ENCODE results near the gene A1CF. TPM values are rescaled to one million over a fixed set of nuclear protein-coding genes. Genes with fewer than 3 reads are reported as not detected.

The A1CF gene
- total RNA-seq, 1 donor from 2014 or later = not detected

DNA sequence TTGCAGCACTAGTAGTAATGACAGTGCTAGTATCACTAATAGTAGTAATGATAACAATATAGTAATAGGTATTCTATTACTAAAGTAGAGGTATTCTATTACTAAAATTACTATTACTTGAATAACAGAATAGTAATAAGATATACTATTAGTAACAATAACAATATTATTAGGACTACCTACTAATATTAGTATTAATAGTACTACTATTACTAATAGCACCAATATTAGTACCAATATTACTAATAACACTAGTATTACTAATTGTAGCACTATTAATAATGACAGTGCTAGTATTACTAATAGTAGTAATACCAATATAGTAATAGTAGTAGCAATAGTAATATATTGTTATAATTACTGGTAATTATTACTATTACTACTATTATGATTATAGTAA lies 24.1 kb downstream of the A1CF start:
- no peak for DNase-seq (ENCODE audit: low spot score)
- TF ChIP-seq, protein P1, sequence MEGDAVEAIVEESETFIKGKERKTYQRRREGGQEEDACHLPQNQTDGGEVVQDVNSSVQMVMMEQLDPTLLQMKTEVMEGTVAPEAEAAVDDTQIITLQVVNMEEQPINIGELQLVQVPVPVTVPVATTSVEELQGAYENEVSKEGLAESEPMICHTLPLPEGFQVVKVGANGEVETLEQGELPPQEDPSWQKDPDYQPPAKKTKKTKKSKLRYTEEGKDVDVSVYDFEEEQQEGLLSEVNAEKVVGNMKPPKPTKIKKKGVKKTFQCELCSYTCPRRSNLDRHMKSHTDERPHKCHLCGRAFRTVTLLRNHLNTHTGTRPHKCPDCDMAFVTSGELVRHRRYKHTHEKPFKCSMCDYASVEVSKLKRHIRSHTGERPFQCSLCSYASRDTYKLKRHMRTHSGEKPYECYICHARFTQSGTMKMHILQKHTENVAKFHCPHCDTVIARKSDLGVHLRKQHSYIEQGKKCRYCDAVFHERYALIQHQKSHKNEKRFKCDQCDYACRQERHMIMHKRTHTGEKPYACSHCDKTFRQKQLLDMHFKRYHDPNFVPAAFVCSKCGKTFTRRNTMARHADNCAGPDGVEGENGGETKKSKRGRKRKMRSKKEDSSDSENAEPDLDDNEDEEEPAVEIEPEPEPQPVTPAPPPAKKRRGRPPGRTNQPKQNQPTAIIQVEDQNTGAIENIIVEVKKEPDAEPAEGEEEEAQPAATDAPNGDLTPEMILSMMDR (IDR thresholded peaks at IDR 0.05; ENCODE audit: unreplicated experiment) = no peak
- Mint-ChIP-seq H3K27ac (ENCODE audit: unreplicated experiment) (no peak overlapping the region), H3K9me3 (ENCODE audit: unreplicated experiment) (no peaks in the 10 kb centered on the region), H3K4me3 (ENCODE audit: unreplicated experiment) (no peak overlapping the region), H3K27me3 (ENCODE audit: unreplicated experiment) (no peaks in the 10 kb centered on the region), H3K4me1 (ENCODE audit: unreplicated experiment) (peaks cover 4% of the 10 kb centered on the region), H3K36me3 (ENCODE audit: low read depth, unreplicated experiment) (no peaks in the 10 kb centered on the region)

DNA sequence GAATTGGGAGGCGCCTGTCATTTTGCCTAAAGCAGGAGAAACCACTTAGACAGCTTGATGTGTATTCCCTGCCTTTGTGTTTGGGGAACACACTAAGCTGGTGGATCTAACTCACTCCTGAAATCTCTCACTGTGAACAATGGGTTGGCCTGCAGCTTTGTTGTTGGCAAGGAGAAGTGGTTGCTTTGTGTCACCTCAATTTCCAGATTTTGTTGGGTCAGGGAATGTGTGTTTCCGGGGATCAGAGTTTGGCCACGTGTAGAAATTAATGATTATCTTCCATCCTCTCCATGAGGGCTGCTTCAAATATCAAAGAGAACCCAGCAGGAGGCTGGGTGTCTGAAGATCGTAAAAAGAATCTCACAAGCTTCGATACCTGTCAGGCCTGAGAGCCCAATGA lies 27.8 kb downstream of the A1CF start:
- Mint-ChIP-seq H3K36me3 (ENCODE audit: low read depth, unreplicated experiment) (no peaks in the 10 kb centered on the region), H3K27me3 (ENCODE audit: unreplicated experiment) (no peaks in the 10 kb centered on the region), H3K9me3 (ENCODE audit: unreplicated experiment) (no peaks in the 10 kb centered on the region), H3K27ac (ENCODE audit: unreplicated experiment) (no peak overlapping the region), H3K4me3 (ENCODE audit: unreplicated experiment) (no peak overlapping the region), H3K4me1 (ENCODE audit: unreplicated experiment) (peaks cover 4% of the 10 kb centered on the region)
- TF ChIP-seq, protein P1 (IDR thresholded peaks at IDR 0.05; ENCODE audit: unreplicated experiment) = no peak
- DNase-seq (ENCODE audit: low spot score) = no peak

DNA sequence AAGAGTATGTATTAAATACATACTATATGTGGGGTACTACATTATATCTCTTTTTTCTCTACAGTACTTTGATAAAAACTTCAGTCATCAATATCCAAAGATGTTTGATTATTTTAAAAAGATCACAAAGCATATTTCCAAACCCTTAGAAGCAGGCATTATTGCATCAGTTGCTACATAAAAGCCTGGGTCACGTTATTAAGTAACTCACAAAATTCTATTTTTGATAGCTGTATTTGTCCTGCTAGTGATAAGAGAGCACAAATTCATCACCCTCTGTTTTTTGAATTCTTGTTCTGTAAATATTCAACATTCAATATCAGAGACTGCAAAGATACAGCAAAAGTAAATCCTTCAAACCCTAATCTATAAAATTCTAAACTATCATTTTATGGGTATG lies 30.0 kb downstream of the A1CF start:
- Mint-ChIP-seq H3K4me3 (ENCODE audit: unreplicated experiment) (no peak overlapping the region), H3K36me3 (ENCODE audit: low read depth, unreplicated experiment) (no peaks in the 10 kb centered on the region), H3K27ac (ENCODE audit: unreplicated experiment) (no peak overlapping the region), H3K27me3 (ENCODE audit: unreplicated experiment) (no peaks in the 10 kb centered on the region), H3K4me1 (ENCODE audit: unreplicated experiment) (peaks cover 4% of the 10 kb centered on the region), H3K9me3 (ENCODE audit: unreplicated experiment) (no peaks in the 10 kb centered on the region)
- no peak for DNase-seq (ENCODE audit: low spot score)
- TF ChIP-seq, protein P1 (IDR thresholded peaks at IDR 0.05; ENCODE audit: unreplicated experiment) = no peak

DNA sequence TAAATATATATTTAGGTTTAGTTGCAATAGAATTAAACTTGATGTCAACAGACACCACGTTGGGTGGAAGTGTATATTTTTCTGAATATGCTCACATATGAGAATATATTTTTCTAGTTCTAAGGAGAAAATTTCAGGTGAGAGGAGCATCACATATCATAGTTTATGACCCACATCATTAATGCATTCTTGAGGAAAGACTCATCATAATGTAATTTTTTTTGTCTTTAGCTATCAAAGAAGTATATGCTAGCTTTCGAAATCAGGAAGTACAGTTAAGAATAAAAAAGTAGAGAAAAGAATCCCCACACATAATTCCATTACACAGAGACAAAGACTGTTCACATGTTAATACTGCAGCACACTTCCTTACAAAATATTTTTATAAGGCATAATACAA lies 30.4 kb downstream of the A1CF start:
- peaks cover 4% of the 10 kb centered on the region for H3K4me1 Mint-ChIP-seq (ENCODE audit: unreplicated experiment)
- H3K9me3 Mint-ChIP-seq (ENCODE audit: unreplicated experiment) = no peaks in the 10 kb centered on the region
- no peak overlapping the region for H3K27ac Mint-ChIP-seq (ENCODE audit: unreplicated experiment)
- TF ChIP-seq, protein P1 (IDR thresholded peaks at IDR 0.05; ENCODE audit: unreplicated experiment) = no peak
- no peak overlapping the region for H3K4me3 Mint-ChIP-seq (ENCODE audit: unreplicated experiment)
- DNase-seq (ENCODE audit: low spot score) = no peak
- H3K27me3 Mint-ChIP-seq (ENCODE audit: unreplicated experiment) = no peaks in the 10 kb centered on the region
- H3K36me3 Mint-ChIP-seq (ENCODE audit: low read depth, unreplicated experiment) = no peaks in the 10 kb centered on the region

DNA sequence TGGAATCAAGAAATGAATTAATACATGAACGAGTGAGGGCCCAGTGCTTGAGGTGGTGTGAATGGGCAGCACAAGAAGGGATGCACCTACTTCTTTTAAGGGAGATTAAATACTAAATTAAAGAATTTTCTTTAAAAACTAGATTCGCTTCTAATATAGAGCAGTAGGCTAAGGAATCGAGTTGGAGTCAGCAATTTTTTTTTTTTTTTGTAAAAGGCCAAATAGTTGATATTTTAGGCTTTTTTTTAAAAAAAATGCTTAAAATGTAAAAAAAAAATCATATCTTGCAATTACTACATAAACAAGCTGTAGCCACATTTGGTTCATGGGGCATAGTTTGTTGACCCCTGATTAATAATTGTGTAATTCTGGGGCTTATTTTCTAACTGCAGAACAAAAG lies 31.9 kb downstream of the A1CF start:
- no peak for DNase-seq (ENCODE audit: low spot score)
- no peak overlapping the region for H3K27ac Mint-ChIP-seq (ENCODE audit: unreplicated experiment)
- H3K36me3 Mint-ChIP-seq (ENCODE audit: low read depth, unreplicated experiment) = no peaks in the 10 kb centered on the region
- H3K27me3 Mint-ChIP-seq (ENCODE audit: unreplicated experiment) = no peaks in the 10 kb centered on the region
- TF ChIP-seq, protein P1 (IDR thresholded peaks at IDR 0.05; ENCODE audit: unreplicated experiment) = no peak
- H3K4me3 Mint-ChIP-seq (ENCODE audit: unreplicated experiment) = no peak overlapping the region
- H3K9me3 Mint-ChIP-seq (ENCODE audit: unreplicated experiment) = no peaks in the 10 kb centered on the region
- H3K4me1 Mint-ChIP-seq (ENCODE audit: unreplicated experiment) = peaks cover 4% of the 10 kb centered on the region

Measured in endothelial cell (in vitro differentiated cells).